Activated T-cell treated with anti-CD3 and anti-CD28 coated beads, Interleukin-2, amount 50 U/mL, for 4 hours (primary cell): ENCODE measurements around the gene MYH6. TPM values are rescaled to one million over a fixed set of nuclear protein-coding genes. Genes with fewer than 3 reads are reported as not detected.
"Not testable (repeated sequence)": the region's sequence is repeated elsewhere in the genome, so short reads cannot be mapped to it uniquely, and the experiment has no call there.

Experiments
- ATAC-seq, 2 donors: fragments of 200-7000 bp; cut with Tn5 transposase; one replicate each; pipeline ENCODE4 v1.10.0; 2021
- DNase-seq: peaks from one replicate; pipeline ENCODE4 v3.0.0-alpha.2; 2020
- H3K27me3 Mint-ChIP-seq: one replicate; pipeline ENCODE4 v1.8.0; 2021; ENCODE audit warnings: low read depth, mixed read lengths
- H3K36me3 Mint-ChIP-seq: one replicate; pipeline ENCODE4 v1.8.0; 2022; ENCODE audit warnings: mixed read lengths; ENCODE audit not compliant: insufficient read depth
- H3K4me1 Mint-ChIP-seq: one replicate; pipeline ENCODE4 v1.8.0; 2021; ENCODE audit warnings: low read depth, mixed read lengths
- H3K4me3 Mint-ChIP-seq: one replicate; pipeline ENCODE4 v1.8.0; 2021; ENCODE audit warnings: mild to moderate bottlenecking, moderate library complexity, mixed read lengths
- H3K9me3 Mint-ChIP-seq: one replicate; pipeline ENCODE4 v1.8.0; 2021; ENCODE audit warnings: mixed read lengths
- total RNA-seq, 3 donors: library from RNA; stranded (reverse); gene quantifications; one replicate each; pipeline ENCODE4 v1.2.1, GENCODE V29; 2021

MYH6 gene
- total RNA-seq, 3 donors from 2014 or later: not detected

DNA sequence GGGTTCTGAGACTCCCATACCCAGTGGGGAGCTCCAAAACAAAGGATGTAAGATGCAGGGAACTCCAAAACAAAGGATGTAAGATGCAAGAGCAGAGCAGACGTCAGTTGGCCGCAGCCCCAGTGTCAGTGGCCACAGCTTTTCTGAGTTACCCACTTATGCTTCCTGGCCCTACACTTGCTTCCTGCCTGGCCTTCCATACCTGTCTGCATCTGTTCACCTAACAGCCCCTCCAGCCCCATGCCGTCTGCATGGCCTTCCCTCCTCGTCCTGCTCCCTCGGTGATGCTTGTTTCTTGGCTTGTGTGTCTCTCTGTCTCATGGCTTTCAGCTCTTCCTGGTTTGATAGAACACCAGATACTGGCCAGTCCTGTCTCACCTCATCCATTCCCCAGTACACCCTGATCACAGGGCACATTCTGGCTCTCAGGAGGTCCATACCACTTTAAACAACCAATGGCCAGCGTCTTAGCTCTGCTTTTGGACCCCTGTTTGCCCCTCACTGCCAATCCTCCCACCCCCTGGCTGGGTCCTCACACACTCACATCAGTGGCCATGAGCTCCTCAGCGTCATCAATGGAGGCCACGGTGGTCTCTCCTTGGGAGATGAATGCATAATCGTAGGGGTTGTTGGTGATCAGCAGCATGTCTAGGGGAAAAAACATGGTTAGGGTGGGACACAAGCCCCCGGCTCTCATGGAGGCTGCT, 22.1 kb upstream of the MYH6 start:
- H3K27me3 Mint-ChIP-seq: peaks cover 6% of the 10 kb centered on the region
- ATAC-seq (no peak), DNase-seq (no peak)
- no peak overlapping the region for H3K4me3 Mint-ChIP-seq
- no peaks in the 10 kb centered on the region for H3K4me1 Mint-ChIP-seq
- no peaks in the 10 kb centered on the region for H3K9me3 Mint-ChIP-seq
- H3K36me3 Mint-ChIP-seq: no peaks in the 10 kb centered on the region

DNA sequence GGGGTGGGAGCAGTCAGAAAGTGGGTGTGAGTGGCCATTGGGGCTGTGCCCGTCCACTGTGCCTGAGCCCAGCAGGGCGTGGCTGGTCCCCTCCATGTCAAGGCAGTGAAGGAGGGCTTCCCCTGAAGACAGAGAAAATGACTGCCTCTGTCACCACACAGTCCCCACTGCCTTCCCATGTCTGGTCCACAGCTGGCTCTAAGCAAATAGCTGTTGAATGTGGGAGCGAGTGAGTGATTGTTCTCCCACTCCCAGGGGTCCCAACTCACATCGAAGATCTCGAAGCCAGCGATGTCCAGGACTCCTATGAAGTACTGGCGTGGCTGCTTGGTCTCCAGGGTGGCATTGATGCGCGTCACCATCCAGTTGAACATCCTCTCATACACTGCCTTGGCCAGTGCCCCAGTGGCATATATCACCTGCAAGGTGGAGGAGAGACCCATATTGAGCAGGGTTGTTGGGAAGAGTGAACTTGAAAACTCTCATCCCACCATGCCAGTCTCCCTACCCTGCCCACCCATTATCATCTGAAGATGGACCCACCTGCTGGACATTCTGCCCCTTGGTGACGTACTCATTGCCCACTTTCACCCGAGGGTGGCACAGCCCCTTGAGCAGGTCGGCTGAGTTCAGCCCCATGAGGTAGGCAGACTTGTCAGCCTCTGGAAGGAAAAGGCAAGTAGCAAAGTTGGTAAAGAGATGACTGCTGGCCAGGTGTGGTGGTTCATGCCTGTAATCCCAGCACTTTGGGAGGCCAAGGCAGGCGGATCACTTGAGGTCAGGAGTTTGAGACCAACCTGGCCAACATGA, 20.8 kb upstream of the MYH6 start:
- Mint-ChIP-seq H3K4me3 (no peak overlapping the region), H3K9me3 (no peaks in the 10 kb centered on the region), H3K4me1 (no peaks in the 10 kb centered on the region), H3K27me3 (peaks cover 6% of the 10 kb centered on the region), H3K36me3 (no peaks in the 10 kb centered on the region)
- DNase-seq: no peak
- no peak for ATAC-seq

DNA sequence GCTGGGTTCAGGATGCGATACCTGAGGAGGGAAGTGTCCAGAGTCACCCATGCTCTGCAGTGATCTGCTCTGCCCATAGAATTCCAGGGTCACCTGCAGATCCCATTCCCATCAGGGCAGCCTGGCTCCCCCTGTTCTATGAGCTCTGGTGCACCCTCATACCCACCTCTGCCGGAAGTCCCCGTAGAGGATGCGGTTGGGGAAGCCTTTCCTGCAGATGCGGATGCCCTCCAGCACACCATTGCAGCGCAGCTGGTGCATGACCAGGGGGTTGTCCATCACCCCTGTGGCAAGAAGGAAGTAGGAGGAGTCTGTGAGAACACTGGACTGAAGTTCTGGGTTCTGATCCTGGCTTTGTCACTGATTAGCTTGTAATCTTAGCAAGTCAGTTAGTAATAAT, 17.7 kb upstream of the MYH6 start:
- H3K27me3 Mint-ChIP-seq: not testable (repeated sequence)

DNA sequence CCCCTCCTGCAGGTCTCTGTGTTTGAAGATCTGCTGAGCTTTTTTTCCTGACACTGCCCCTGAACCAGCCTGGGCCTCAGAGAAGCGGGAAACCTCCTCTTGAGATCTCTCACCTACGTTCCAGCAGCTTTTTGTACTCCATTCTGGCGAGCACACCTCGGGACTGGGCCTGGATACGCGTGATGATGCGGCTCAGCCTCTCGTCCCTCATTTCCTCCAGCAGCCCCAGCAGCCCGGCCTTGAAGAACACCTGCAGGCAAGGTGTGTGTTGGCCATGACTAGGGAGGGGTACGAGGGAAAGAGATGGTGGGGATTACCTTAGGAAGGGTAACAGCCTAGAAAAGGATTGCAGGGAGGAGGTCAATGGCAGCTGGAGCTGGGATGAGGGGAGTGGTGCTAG, 17.1 kb upstream of the MYH6 start:
- Mint-ChIP-seq H3K9me3 (no peaks in the 10 kb centered on the region), H3K4me3 (no peak overlapping the region), H3K27me3 (peaks cover 5% of the 10 kb centered on the region), H3K4me1 (no peaks in the 10 kb centered on the region), H3K36me3 (no peaks in the 10 kb centered on the region)
- DNase-seq: no peak
- no peak for ATAC-seq

More for the DNA sequence above, 17.7 kb upstream of the MYH6 start:
- not testable (repeated sequence) for H3K36me3 Mint-ChIP-seq, H3K9me3 Mint-ChIP-seq, H3K4me3 Mint-ChIP-seq, DNase-seq, H3K4me1 Mint-ChIP-seq, ATAC-seq

DNA sequence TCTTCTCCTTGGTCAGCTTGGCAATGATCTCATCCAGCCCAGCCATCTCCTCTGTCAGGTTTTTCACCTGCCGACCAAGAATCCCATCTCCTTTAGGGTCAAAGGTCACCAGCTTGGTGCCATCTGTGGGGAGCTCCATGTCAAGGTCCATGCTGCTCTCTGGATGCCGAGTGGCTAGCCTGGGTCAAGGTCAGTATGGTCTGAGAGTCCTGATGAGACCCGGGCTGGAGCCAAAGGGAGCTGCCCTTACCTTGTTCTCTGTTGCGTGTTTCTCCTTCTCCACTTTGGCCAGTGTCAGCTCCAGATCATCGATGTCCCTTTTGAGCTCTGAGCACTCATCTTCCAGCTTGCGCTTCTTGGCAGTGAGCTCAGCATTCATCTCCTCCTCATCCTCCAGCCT, 15.6 kb upstream of the MYH6 start:
- ATAC-seq (no peak), DNase-seq (no peak)
- Mint-ChIP-seq H3K36me3 (no peaks in the 10 kb centered on the region), H3K9me3 (no peaks in the 10 kb centered on the region), H3K4me3 (no peak overlapping the region), H3K27me3 (peaks cover 3% of the 10 kb centered on the region), H3K4me1 (no peaks in the 10 kb centered on the region)

DNA sequence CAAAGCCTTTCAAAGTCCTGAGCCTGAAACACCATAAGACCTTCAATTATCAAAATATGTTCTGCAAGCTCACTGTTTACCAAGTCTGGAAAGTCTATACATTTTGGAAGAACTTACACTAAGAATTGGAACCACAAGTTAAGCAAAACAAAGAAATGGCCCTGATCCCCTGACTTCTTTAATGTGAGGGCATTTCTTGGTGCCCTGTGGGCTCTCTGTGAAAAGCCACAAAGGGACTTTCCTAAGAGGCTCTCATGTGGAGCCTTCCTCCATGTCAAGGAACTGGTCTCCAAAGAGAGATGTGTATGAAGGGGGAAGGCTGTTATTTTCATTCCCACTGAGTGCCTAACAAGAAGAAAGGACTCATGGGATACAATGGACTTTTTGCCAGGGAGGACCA, 13.5 kb upstream of the MYH6 start:
- Mint-ChIP-seq H3K27me3 (no peaks in the 10 kb centered on the region), H3K36me3 (no peaks in the 10 kb centered on the region), H3K4me1 (no peaks in the 10 kb centered on the region), H3K4me3 (no peak overlapping the region), H3K9me3 (no peaks in the 10 kb centered on the region)
- ATAC-seq (peak in 1 of 2 donors; percentile 37), DNase-seq (no peak)

DNA sequence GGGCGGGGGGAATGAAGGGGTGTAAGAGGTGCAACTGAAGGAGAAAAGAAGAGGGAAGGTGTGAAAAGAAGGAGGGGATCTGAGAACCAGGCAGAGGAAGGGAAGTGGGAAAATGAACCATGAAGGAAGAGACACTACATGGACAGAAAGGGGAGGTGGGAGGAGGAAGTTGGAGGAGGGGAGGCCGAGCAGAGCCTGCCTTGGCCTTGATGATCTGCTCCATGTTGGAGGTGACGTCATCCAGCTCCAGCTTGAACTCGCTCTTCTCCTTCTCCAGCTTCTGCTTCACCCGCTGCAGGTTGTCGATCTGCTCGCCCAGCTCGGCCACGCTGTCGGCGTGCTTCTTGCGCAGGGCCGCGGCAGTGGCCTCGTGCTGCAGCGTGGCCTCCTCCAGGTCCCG, 11.6 kb upstream of the MYH6 start:
- not testable (repeated sequence) for H3K4me1 Mint-ChIP-seq, H3K4me3 Mint-ChIP-seq, DNase-seq, H3K9me3 Mint-ChIP-seq, H3K27me3 Mint-ChIP-seq, H3K36me3 Mint-ChIP-seq, ATAC-seq

DNA sequence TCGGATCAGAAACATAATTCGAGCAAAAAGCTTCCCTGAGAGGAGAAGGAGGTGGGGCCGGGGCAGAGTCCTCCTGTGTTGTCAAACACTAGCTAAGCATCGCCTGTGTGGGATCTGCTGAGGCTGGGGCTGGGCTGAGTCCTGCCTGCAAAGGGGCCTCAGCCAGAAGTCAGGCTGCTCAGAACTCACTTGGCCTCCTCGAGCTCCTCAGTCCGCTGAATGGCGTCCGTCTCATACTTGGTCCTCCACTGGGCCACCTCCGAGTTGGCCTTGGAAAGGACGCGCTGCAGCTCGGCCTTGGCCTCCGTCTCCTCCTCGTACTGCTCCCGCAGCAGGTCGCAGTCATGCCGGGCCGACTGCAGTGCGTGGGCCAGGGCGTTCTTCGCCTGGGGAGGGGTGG, 9.9 kb upstream of the MYH6 start:
- Mint-ChIP-seq H3K36me3 (no peaks in the 10 kb centered on the region), H3K4me3 (no peak overlapping the region), H3K4me1 (no peaks in the 10 kb centered on the region), H3K9me3 (no peaks in the 10 kb centered on the region), H3K27me3 (peaks cover under 1% of the 10 kb centered on the region)
- ATAC-seq (no peak), DNase-seq (no peak)

DNA sequence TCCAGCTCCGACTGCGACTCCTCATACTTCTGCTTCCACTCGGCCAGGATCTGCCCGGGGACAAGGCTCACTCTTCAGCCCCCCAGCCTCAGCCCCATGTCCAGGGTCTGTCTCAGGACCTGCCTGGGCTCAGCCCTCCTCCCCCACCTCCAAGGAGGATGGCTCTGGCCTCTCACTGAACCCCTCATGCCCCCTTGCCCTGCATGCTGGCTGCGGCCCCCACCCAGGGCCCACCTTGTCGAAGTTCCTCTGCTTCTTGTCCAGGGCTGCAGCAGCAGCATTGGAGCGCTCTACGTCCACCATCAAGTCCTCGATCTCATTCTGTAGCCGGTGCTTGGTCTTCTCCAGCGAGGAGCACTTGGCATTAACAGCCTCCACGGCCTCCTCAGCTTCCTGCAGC, 9.2 kb upstream of the MYH6 start:
- not testable (repeated sequence) for ATAC-seq

DNA sequence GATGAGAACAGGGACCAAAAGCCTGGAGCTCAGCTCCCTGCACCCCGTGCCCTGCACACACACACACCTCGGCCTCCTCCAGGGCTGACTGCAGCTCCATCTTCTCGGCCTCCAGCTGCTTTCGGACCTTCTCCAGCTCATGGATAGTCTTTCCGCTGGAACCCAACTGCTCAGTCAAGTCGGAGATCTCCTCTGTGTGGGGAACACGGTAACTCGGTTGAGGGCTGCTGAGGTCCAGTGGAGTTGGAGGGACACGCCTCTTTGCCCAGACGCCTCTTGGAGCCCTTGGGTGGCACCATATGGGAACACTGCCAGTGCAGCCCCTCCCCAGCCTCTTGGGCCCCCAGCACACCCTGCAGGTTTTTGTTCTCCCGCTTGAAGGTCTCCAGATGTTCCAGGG, 8.7 kb upstream of the MYH6 start:
- Mint-ChIP-seq H3K27me3 (peaks cover 5% of the 10 kb centered on the region), H3K4me3 (no peak overlapping the region), H3K4me1 (no peaks in the 10 kb centered on the region), H3K36me3 (no peaks in the 10 kb centered on the region), H3K9me3 (no peaks in the 10 kb centered on the region)
- DNase-seq: no peak
- no peak for ATAC-seq

More for the DNA sequence above, 9.2 kb upstream of the MYH6 start:
- not testable (repeated sequence) for H3K9me3 Mint-ChIP-seq, H3K4me1 Mint-ChIP-seq, H3K36me3 Mint-ChIP-seq, H3K4me3 Mint-ChIP-seq, DNase-seq, H3K27me3 Mint-ChIP-seq

DNA sequence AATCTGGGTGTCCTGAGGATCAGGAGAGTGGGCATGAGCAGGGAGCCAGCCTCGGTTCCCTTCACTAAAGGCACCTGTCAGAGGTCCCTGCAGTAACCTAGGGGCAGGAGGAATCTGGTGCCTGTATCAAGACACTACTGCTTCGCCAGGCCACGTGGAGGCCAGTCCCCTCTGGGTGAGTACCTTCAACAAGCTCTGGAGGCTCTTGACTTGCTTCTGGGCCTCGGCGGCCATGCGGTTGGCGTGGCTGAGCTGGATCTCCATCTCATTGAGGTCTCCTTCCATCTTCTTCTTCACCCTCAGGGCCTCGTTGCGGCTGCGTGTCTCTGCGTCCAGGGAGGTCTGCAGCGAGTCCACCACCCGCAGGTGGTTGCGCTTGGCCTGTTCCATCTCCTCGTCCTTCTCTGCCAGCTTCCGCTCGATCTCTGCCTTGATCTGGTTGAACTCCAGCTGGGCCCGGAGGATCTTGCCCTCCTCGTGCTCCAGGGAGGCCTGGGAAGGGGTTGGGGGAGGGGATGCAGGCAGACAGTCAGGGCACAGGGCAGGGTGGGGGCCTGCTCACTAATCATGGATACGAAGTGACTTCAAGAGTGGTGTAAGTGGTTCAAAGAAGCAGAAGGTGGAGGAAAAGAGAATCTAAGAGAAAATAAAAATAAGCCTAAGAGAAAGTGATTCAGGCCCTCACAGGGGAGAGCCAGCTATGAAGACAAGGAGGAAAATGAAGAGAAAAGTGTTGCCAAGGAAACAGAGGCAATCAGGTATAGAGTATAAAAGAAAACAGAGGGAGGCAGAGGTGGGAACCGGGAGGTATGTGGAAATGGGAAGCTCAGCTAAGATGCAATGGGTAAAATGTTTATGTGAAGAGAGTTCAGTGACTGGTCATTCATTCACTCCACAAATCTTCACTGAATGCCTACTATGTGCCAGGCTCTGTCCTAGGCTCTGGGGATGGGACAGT, 8.0 kb upstream of the MYH6 start:
- no peaks in the 10 kb centered on the region for H3K9me3 Mint-ChIP-seq
- H3K36me3 Mint-ChIP-seq: no peaks in the 10 kb centered on the region
- H3K4me3 Mint-ChIP-seq: no peak overlapping the region
- H3K27me3 Mint-ChIP-seq: peaks cover 5% of the 10 kb centered on the region
- DNase-seq: no peak
- no peaks in the 10 kb centered on the region for H3K4me1 Mint-ChIP-seq
- ATAC-seq: no peak

DNA sequence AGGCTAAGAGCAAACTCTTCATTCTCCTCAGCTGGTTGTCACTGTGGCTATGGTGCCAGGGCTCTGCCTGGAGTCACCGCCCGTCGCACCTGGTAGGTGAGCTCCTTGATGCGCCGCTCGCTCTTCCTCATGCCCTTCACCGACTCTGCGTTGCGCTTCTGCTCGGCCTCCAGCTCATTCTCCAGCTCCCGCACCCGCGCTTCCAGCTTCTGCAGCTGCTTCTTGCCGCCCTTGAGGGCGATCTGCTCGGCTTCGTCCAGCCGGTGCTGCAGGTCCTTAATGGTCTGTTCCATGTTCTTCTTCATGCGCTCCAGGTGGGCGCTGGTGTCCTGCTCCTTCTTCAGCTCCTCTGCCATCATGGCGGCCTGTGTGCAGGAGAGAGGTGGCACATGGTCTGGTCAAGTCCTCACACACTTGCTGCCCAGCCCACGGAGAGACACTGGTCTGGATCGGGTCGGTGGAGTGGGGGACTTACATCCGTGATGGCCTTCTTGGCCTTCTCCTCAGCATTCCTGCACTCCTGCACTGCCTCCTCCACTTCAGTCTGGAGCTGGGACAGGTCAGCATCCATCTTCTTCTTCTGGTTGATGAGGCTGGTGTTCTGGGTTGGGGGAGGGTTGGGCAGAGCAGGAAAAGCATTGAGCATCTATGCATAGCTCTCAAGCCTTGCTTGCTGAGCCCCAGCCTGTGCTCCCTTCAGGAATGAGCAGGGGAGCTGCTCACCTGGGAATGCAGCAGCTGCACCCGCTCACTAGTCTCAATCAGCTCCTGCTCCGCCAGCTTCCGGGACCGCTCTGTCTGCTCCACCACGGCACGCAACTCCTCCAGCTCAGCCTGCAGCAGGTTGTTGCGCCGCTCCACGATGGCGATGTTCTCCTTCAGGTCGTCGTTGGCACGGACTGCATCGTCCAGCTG, 7.1 kb upstream of the MYH6 start:
- Mint-ChIP-seq H3K4me3 (no peak overlapping the region), H3K4me1 (no peaks in the 10 kb centered on the region), H3K9me3 (no peaks in the 10 kb centered on the region), H3K36me3 (no peaks in the 10 kb centered on the region), H3K27me3 (peaks cover 5% of the 10 kb centered on the region)
- ATAC-seq (no peak), DNase-seq (no peak)

DNA sequence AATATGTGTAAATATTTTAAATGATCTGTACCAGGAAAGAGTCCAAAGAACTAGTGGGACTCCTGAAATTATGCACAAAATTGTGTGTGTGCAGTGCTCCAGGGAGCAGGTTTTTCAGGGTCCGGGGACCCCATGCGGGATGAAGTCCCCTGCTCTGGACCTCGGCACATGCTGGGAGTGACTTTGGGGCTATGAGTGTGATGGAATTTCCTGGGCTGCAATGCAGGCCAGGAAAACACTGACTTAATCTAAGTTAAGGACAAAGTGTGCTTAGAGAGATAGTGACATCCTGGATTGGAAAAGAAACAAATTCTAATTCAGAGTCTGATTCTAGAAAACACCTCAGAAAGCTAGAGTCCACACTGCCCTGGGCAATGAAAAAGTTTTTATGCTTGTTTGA, 6.2 kb upstream of the MYH6 start:
- H3K4me3 Mint-ChIP-seq: no peak overlapping the region
- ATAC-seq: no peak
- H3K4me1 Mint-ChIP-seq: no peaks in the 10 kb centered on the region
- H3K27me3 Mint-ChIP-seq: peaks cover 5% of the 10 kb centered on the region
- H3K36me3 Mint-ChIP-seq: no peaks in the 10 kb centered on the region
- DNase-seq: no peak
- H3K9me3 Mint-ChIP-seq: no peaks in the 10 kb centered on the region
